H1 (cell line): ENCODE results near the gene SNF8. TPM values are rescaled to one million over a fixed set of nuclear protein-coding genes. Genes with fewer than 3 reads are reported as not detected.
A peak's percentile ranks its signal among the peaks of the same experiment; 100 is the strongest.

Experiments
- BACH1 ChIP-seq: IDR thresholded peaks from 2 replicates; pipeline ENCODE4 v1.6.1; 2012; ENCODE audit warnings: low read length, improper control_type of control experiment
- CBX5 ChIP-seq: fragments of 300-800, 300-1000 bp; sonication (generic); IDR thresholded peaks from 2 replicates; pipeline ENCODE4 v1.7.1; 2016; ENCODE audit warnings: antibody characterized with exemption, low read length, low read depth
- CBX8 ChIP-seq: fragments of 300-800, 300-1000 bp; sonication (generic); IDR thresholded peaks from 2 replicates; pipeline ENCODE4 v1.7.1; 2016; ENCODE audit warnings: low read depth, low read length, borderline replicate concordance
- CTBP2 ChIP-seq: IDR thresholded peaks from 2 replicates; pipeline ENCODE4 v1.7.0; 2011; ENCODE audit warnings: borderline replicate concordance, mild to moderate bottlenecking, moderate library complexity, mixed read lengths, low read length; ENCODE audit not compliant: insufficient read depth, insufficient read length
- EZH2 ChIP-seq: fragments of 200-600 bp; sonication (generic); IDR thresholded peaks from 2 replicates; pipeline ENCODE4 v1.7.1; 2012; ENCODE audit warnings: low read depth, mild to moderate bottlenecking, moderate library complexity, low read length, inconsistent platforms; ENCODE audit not compliant: severe bottlenecking
- POLR2A ChIP-seq, 2 experiments: IDR thresholded peaks; 1 replicate in 1 of 2; 2 replicates in 1 of 2; pipeline ENCODE4 v1.6.1; 2011; ENCODE audit warnings: low read depth in 2 of 2, low read length in 2 of 2, mild to moderate bottlenecking in 2 of 2; ENCODE audit errors: control extremely low read depth in 1 of 2
- polyA plus RNA-seq, 7 experiments: library from polyadenylated mRNA; depleted of rRNA in 3 of 7; stranded (reverse) in 5 of 7; unstranded in 2 of 7; fragments of >200 nt in 5 of 7; fragments of 200-250 nt in 2 of 7; gene quantifications; 1 replicate in 5 of 7; 2 replicates in 1 of 7; 4 replicates in 1 of 7; pipeline versions ENCODE4 v1.2.1 to v1.2.3, GENCODE V29; 2011 to 2013; ENCODE audit warnings: missing spikeins in 2 of 7, mixed read lengths in 2 of 7
- total RNA-seq: library from RNA; stranded (reverse); fragmentation: NEBNext Ultra II Directional; extraction: Animal tissue kit (Norgen Biotek cat#: 25700); gene quantifications from 2 replicates; pipeline ENCODE4 v1.2.1, GENCODE V29; 2021
- TF ChIP-seq, protein P1 (sequence below): IDR thresholded peaks from 2 replicates; pipeline ENCODE4 v1.6.1; 2012; ENCODE audit warnings: inconsistent platforms

SNF8 gene
- total and polyA plus RNA-seq, 2 of the 8 experiments (the other 6 are each of a cell fraction or from before 2014, with no cell fraction given): 132 to 133 TPM

DNA sequence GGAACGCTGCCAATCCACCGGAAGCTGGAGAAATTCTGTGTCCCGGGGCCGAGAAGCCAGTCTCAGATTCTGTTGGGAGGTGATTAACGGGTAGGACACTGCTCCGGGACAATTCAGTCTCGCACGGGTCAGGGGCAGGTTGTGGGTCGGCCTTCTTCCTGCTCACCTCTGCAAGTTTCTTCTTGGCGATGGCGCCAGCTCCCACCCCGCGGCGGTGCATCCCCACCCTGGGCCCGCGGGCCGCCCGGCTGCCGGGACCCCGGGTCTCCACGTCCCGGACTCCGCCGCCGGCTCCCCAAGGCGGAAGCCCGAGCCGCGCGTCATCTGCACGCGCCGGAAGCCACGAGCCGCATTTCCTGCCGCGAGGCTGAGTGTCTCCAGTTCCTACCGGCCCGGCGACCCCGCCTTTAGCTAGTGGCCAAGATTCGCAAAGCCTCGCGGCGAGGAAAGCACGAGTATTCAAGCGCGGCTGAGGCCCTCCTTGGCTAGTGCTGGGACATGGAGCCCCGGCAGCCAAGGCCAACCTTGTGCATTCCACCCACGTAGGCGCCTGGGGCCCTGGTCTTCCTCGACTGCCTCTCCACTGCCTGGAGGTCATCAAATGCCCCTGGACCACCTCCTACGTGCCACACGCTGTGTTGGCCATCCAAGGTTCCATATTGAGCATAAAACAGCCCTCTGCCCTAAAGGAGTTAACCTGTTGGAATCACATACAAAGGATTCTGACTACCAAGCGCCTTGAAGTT, at the start of gene SNF8 (continued):
- TF ChIP-seq CTBP2 (no peak), POLR2A (IDR thresholded peaks at IDR 0.05; ENCODE audit: control extremely low read depth in 1 of 2, low read depth in 2 of 2, low read length in 2 of 2) (peak; percentile 84 to 98), CBX8 (no peak), EZH2 (no peak), CBX5 (no peak), BACH1 (peak; percentile 12; the same call in 1 of the 2 replicates)
- TF ChIP-seq, protein P1, sequence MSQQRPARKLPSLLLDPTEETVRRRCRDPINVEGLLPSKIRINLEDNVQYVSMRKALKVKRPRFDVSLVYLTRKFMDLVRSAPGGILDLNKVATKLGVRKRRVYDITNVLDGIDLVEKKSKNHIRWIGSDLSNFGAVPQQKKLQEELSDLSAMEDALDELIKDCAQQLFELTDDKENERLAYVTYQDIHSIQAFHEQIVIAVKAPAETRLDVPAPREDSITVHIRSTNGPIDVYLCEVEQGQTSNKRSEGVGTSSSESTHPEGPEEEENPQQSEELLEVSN: peak; percentile 98
